H1 (cell line): ENCODE data around the gene DKK3.

ENCODE experiments used
- CEBPB ChIP-seq: IDR thresholded peaks from 2 replicates; pipeline ENCODE4 v1.6.1; 2012; ENCODE audit warnings: low read depth, low read length
- CTCF ChIP-seq, 3 experiments: IDR thresholded peaks; 1 replicate in 2 of 3; 2 replicates in 1 of 3; pipeline versions ENCODE4 v1.5.1 to v1.6.1; 2011; ENCODE audit warnings: low read length in 3 of 3, mild to moderate bottlenecking in 3 of 3, inconsistent platforms in 2 of 3, low read depth in 1 of 3, moderate library complexity in 1 of 3; ENCODE audit not compliant: insufficient read depth in 1 of 3; ENCODE audit errors: control extremely low read depth in 1 of 3
- EGR1 ChIP-seq: IDR thresholded peaks from 2 replicates; pipeline ENCODE4 v1.6.1; 2011; ENCODE audit warnings: low read depth, low read length, borderline replicate concordance
- EZH2 ChIP-seq: fragments of 200-600 bp; sonication (generic); IDR thresholded peaks from 2 replicates; pipeline ENCODE4 v1.7.1; 2012; ENCODE audit warnings: low read depth, mild to moderate bottlenecking, moderate library complexity, low read length, inconsistent platforms; ENCODE audit not compliant: severe bottlenecking
- JUN ChIP-seq: IDR thresholded peaks from 2 replicates; pipeline ENCODE4 v1.6.1; 2011; ENCODE audit warnings: low read depth, mild to moderate bottlenecking, improper control_type of control experiment, low read length
- POLR2A ChIP-seq, 2 experiments: IDR thresholded peaks; 1 replicate in 1 of 2; 2 replicates in 1 of 2; pipeline ENCODE4 v1.6.1; 2011; ENCODE audit warnings: low read depth in 2 of 2, low read length in 2 of 2, mild to moderate bottlenecking in 2 of 2; ENCODE audit errors: control extremely low read depth in 1 of 2
- POLR2AphosphoS5 ChIP-seq: IDR thresholded peaks from 2 replicates; pipeline ENCODE4 v1.6.1; 2011; ENCODE audit warnings: low read depth, low read length
- RXRA ChIP-seq: IDR thresholded peaks from 2 replicates; pipeline ENCODE4 v1.6.1; 2011; ENCODE audit warnings: low read depth, mild to moderate bottlenecking, low read length, moderate library complexity; ENCODE audit not compliant: insufficient read depth
- SIN3A ChIP-seq, 2 experiments: IDR thresholded peaks in 1 of 2; conservative IDR thresholded peaks in 1 of 2; 2 replicates each; pipeline ENCODE4 v1.6.1; 2011 to 2012; ENCODE audit warnings: low read length in 2 of 2, improper control_type of control experiment in 1 of 2, low read depth in 1 of 2, mild to moderate bottlenecking in 1 of 2
- USF2 ChIP-seq: IDR thresholded peaks from 2 replicates; pipeline ENCODE4 v1.6.1; 2011; ENCODE audit warnings: low read length, improper control_type of control experiment
- YY1 ChIP-seq: IDR thresholded peaks from 2 replicates; pipeline ENCODE4 v1.6.1; 2011; ENCODE audit warnings: low read depth, mild to moderate bottlenecking, low read length

GRCh38 chr11:12008790-12009616, 577 bp upstream of the DKK3 start:
- TF ChIP-seq YY1 = 0 out of 2 replicates have a peak, but pooled peaks have one; percentile 35
- TF ChIP-seq CTCF (IDR thresholded peaks at IDR 0.05; ENCODE audit: control extremely low read depth in 1 of 3, insufficient read depth in 1 of 3, low read depth in 1 of 3, low read length in 3 of 3) = no peak
- no peak for TF ChIP-seq EGR1
- no peak for TF ChIP-seq POLR2A (IDR thresholded peaks at IDR 0.05; ENCODE audit: control extremely low read depth in 1 of 2, low read depth in 2 of 2, low read length in 2 of 2)
- TF ChIP-seq JUN = no peak
- TF ChIP-seq USF2 = no peak
- no peak for TF ChIP-seq SIN3A (conservative IDR thresholded peaks at IDR 0.05 in 1 of 2, IDR thresholded peaks at IDR 0.05 in 1 of 2; ENCODE audit: low read depth in 1 of 2, low read length in 2 of 2)
- no peak for TF ChIP-seq RXRA
- TF ChIP-seq POLR2AphosphoS5 = 0 out of 2 replicates have a peak, but pooled peaks have one; percentile 10
- TF ChIP-seq CEBPB = no peak
- no peak for TF ChIP-seq EZH2
